Measurements from ENCODE around the gene GIT1.

GRCh38 chr17:29622337-29623282, 33.2 kb upstream of the GIT1 start, which contains the start of gene CORO6:
- no peak for TF ChIP-seq CTCF (IDR thresholded peaks at IDR 0.05)
- peak in 1 of 2 donors; percentile 25 for TF ChIP-seq POLR2A (IDR thresholded peaks at IDR 0.05)
- TF ChIP-seq EP300 (IDR thresholded peaks at IDR 0.05) = no peak
